Lower leg skin (tissue), 4 donors: ENCODE data around the gene SAP30. TPM values are rescaled to one million over a fixed set of nuclear protein-coding genes. Genes with fewer than 3 reads are reported as not detected.

ENCODE experiments used
- DNase-seq, 2 donors: peaks; one replicate each; pipeline ENCODE4 v3.0.0-alpha.2; 2019; ENCODE audit warnings: low spot score in 2 of 2
- H3K4me3 ChIP-seq: fragments of 200-600 bp; sonication (generic); 2 replicates; pipeline ENCODE4 v1.5.1; 2017; ENCODE audit warnings: mild to moderate bottlenecking, low read depth; ENCODE audit not compliant: poor library complexity, severe bottlenecking
- CTCF ChIP-seq, 3 donors: fragments of 450-650 bp; IDR thresholded peaks; one replicate each; pipeline ENCODE4 v1.5.1; 2016; ENCODE audit warnings: antibody characterized with exemption in 3 of 3, mild to moderate bottlenecking in 3 of 3, moderate library complexity in 2 of 3
- POLR2A ChIP-seq, 2 donors: fragments of 450-650 bp; IDR thresholded peaks; one replicate each; pipeline ENCODE4 v1.6.1; 2016 to 2017; ENCODE audit warnings: antibody characterized with exemption in 2 of 2, mild to moderate bottlenecking in 1 of 2, moderate library complexity in 1 of 2
- whole genome bisulfite sequencing, 2 donors: methylation state at CpG; one replicate each; pipeline ENCODE4 v1.1.5; 2018; 5-methylcytosine and 5-hydroxymethylcytosine counted together
- intact Hi-C: fragments of 100-400 bp; cut with DNase I; formaldehyde crosslinking; loops from one replicate; pipeline ENCODE4 v1.15.0; 2023; ENCODE audit warnings: low total_unique reads
- total RNA-seq, 4 donors: library from RNA; depleted of rRNA; stranded (reverse); fragments of >200 nt; gene quantifications; one replicate each; pipeline ENCODE4 v1.1.0, GENCODE V29; 2016

SAP30 gene
- total RNA-seq, result 10 to 100 TPM; 14.4 to 25.1 (median 18.3) TPM

- intact Hi-C loops, result loop anchor here (5.0 kb wide), 1 partner anchor 33 kb away; no protein-coding TSS in a partner anchor
- TF ChIP-seq CTCF (IDR thresholded peaks at IDR 0.05), result no peak
- TF ChIP-seq POLR2A (IDR thresholded peaks at IDR 0.05), result peak in 1 of 2 donors; percentile 92
- peak within 1 kb of the TSS; percentile 82 for H3K4me3 ChIP-seq
- DNase-seq, result peak; percentile 98 to 100
- 1% methylated on average over 43 to 60 of the region's 72 CpGs for WGBS, 2 donors
These were observed at the start of gene SAP30 for GRCh38 chr4:173370477-173371291. Gene SAP30, plus strand, starts transcription at chr4:173370954. Its CDS starts 229 bp downstream, at chr4:173371183.

- WGBS, 2 donors, result 96 to 97% methylated on average over 5 of the region's 5 CpGs
- intact Hi-C loops, result no loop called here
- H3K4me3 ChIP-seq, result no peak overlapping the region
- TF ChIP-seq CTCF (IDR thresholded peaks at IDR 0.05), result no peak
- no peak for TF ChIP-seq POLR2A (IDR thresholded peaks at IDR 0.05)
- no peak for DNase-seq
These were observed 45.6 kb upstream of the SAP30 start for GRCh38 chr4:173325007-173325736.

GRCh38 chr4:173328236-173328901 is 42.4 kb upstream of the SAP30 start:
- H3K4me3 ChIP-seq, result no peak overlapping the region
- TF ChIP-seq CTCF (IDR thresholded peaks at IDR 0.05), result no peak
- TF ChIP-seq POLR2A (IDR thresholded peaks at IDR 0.05), result no peak
- intact Hi-C loops, result no loop called here
- 87 to 93% methylated on average over 5 of the region's 5 CpGs for WGBS, 2 donors
- no peak for DNase-seq

- no peak overlapping the region for H3K4me3 ChIP-seq
- TF ChIP-seq POLR2A (IDR thresholded peaks at IDR 0.05) (no peak), CTCF (IDR thresholded peaks at IDR 0.05) (no peak)
- no peak for DNase-seq
- intact Hi-C loops, result no loop called here
- 89 to 95% methylated on average over 2 of the region's 2 CpGs for WGBS, 2 donors
These were observed 40.2 kb upstream of the SAP30 start for GRCh38 chr4:173330590-173330989.

GRCh38 chr4:173332021-173332487 is 38.7 kb upstream of the SAP30 start:
- H3K4me3 ChIP-seq, result no peak overlapping the region
- TF ChIP-seq CTCF (IDR thresholded peaks at IDR 0.05), result no peak
- TF ChIP-seq POLR2A (IDR thresholded peaks at IDR 0.05), result no peak
- 34 to 39% methylated on average over 6 of the region's 6 CpGs for WGBS, 2 donors
- intact Hi-C loops, result no loop called here
- DNase-seq, result no peak
